Esophagus squamous epithelium (tissue), 5 donors: ENCODE results near the gene LAMA5. TPM values are rescaled to one million over a fixed set of nuclear protein-coding genes. Genes with fewer than 3 reads are reported as not detected.

Experiments used
- DNase-seq: peaks from one replicate; lab custom pipeline; 2025; lab: John Stamatoyannopoulos, UW
- H3K27ac ChIP-seq, 4 donors: fragments of 200-600 bp; sonication (generic); one replicate each; pipeline ENCODE4 v1.5.1; 2016 to 2019; ENCODE audit warnings: mild to moderate bottlenecking in 1 of 4
- H3K27me3 ChIP-seq, 4 donors: fragments of 200-600 bp; sonication (generic); 1 replicate in 3 of 4; 2 replicates in 1 of 4; pipeline versions ENCODE4 v1.5.1 to v1.6.0; 2017 to 2021; ENCODE audit warnings: antibody characterized with exemption in 1 of 4
- H3K36me3 ChIP-seq, 3 donors: fragments of 200-600 bp; sonication (generic); one replicate each; pipeline ENCODE4 v1.5.1; 2016 to 2019
- H3K4me1 ChIP-seq, 3 donors: fragments of 200-600 bp; sonication (generic); one replicate each; pipeline ENCODE4 v1.5.1; 2017 to 2019
- H3K4me3 ChIP-seq, 4 donors: fragments of 200-600 bp; sonication (generic); 1 replicate in 3 of 4; 2 replicates in 1 of 4; pipeline ENCODE4 v1.5.1; 2016 to 2019; ENCODE audit warnings: mild to moderate bottlenecking in 2 of 4, moderate library complexity in 1 of 4
- H3K9me3 ChIP-seq, 3 donors: fragments of 200-600 bp; sonication (generic); one replicate each; pipeline ENCODE4 v1.5.1; 2016 to 2019
- POLR2A ChIP-seq, 4 donors: fragments of 450-650 bp; IDR thresholded peaks; one replicate each; pipeline ENCODE4 v1.6.1; 2017; ENCODE audit warnings: antibody characterized with exemption in 4 of 4, mild to moderate bottlenecking in 4 of 4, moderate library complexity in 3 of 4
- WGBS, 2 donors: methylation state at CpG; one replicate each; pipeline ENCODE4 v1.1.5; 2018; 5-methylcytosine and 5-hydroxymethylcytosine counted together
- intact Hi-C: fragments of 100-400 bp; cut with DNase I; formaldehyde crosslinking; loops from one replicate; pipeline ENCODE4 v1.15.0; 2022
- total RNA-seq, 4 donors: library from RNA; depleted of rRNA; stranded (reverse); fragments of >200 nt; gene quantifications; one replicate each; pipeline ENCODE4 v1.1.0, GENCODE V29; 2016
- TF ChIP-seq, protein P1 (sequence below), 6 experiments: fragments of 450-650 bp in 4 of 6; fragments of 200-600 bp in 2 of 6; sonication (generic) in 2 of 6; IDR thresholded peaks; one replicate each; pipeline ENCODE4 v1.5.1; 2016 to 2019; ENCODE audit warnings: antibody characterized with exemption in 6 of 6, mild to moderate bottlenecking in 4 of 6, moderate library complexity in 4 of 6
- donor health status: DM: yes; HTN: yes; CAD: no.

Gene LAMA5
- total RNA-seq, 4 donors from 2014 or later, result 60.4 to 127 (median 98.9) TPM

DNA sequence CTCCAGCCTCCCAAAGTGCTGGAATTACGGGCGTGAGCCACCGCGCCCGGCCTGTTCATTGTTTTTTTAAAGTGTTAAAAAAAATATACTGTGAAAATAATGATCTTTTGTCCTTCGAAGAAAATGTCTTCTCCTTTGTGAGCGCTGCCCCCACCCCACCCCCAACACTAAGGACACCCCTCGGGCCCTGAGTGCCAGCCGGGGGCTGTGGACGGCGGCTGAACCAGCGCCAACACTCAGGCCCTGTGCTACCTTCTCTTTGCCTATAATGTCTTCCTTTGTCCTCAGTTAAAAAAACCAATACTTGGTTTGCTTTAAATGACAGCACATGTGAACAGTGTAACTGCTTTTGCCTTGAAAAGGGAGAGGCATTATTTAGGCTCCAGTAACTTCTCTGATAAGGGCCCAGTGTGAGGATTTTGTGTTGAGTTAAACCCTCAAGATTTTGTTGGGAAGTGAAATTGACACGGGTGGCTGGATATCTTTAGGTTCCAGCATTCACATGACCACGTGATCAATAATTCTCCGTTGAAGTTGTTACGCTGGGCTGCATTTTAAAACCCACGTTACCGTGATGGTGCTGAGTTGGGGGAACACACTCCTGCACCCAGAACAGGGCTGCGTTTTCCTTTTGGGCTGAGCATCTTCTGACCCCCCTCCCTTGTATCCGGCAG, 73.9 kb downstream of the LAMA5 start:
- Histone ChIP-seq H3K36me3 (peaks cover 7 to 100% (median 25%) of the 10 kb centered on the region in 3 donors), H3K9me3 (no peaks in the 10 kb centered on the region), H3K4me1 (peaks cover 0 to 10% (median 0%) of the 10 kb centered on the region in 3 donors), H3K27me3 (no peaks in the 10 kb centered on the region), H3K27ac (no peak overlapping the region), H3K4me3 (no peak overlapping the region)
- 88 to 91% methylated on average over 13 to 16 of the region's 20 CpGs for WGBS, 2 donors
- no peak for DNase-seq
- intact Hi-C loops, result no loop called here
- TF ChIP-seq, protein P1, sequence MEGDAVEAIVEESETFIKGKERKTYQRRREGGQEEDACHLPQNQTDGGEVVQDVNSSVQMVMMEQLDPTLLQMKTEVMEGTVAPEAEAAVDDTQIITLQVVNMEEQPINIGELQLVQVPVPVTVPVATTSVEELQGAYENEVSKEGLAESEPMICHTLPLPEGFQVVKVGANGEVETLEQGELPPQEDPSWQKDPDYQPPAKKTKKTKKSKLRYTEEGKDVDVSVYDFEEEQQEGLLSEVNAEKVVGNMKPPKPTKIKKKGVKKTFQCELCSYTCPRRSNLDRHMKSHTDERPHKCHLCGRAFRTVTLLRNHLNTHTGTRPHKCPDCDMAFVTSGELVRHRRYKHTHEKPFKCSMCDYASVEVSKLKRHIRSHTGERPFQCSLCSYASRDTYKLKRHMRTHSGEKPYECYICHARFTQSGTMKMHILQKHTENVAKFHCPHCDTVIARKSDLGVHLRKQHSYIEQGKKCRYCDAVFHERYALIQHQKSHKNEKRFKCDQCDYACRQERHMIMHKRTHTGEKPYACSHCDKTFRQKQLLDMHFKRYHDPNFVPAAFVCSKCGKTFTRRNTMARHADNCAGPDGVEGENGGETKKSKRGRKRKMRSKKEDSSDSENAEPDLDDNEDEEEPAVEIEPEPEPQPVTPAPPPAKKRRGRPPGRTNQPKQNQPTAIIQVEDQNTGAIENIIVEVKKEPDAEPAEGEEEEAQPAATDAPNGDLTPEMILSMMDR (IDR thresholded peaks at IDR 0.05), result no peak
- TF ChIP-seq POLR2A (IDR thresholded peaks at IDR 0.05), result no peak

DNA sequence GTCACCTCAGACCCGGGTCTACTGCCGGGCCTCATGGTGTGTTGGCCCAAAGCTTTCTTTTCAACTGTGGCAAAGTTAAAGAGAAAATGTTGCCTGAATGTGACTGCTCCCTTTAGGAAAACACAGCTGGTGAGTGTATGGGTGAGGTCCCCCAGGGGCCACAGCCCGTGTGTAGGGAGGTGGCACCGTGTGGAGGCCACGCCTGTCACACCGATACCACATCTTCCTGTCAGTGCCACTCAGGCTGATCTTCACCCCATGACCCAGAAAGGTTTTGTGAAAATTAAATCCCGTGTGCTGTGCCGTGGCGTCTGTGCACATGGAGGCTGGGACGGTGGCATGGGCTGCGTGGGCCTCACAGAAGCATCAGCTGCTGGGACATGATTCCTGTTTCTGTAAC, 75.0 kb downstream of the LAMA5 start:
- no peak for DNase-seq
- no peaks in the 10 kb centered on the region for H3K9me3 ChIP-seq
- no peaks in the 10 kb centered on the region for H3K27me3 ChIP-seq
- intact Hi-C loops, result no loop called here
- no peak overlapping the region for H3K27ac ChIP-seq
- H3K36me3 ChIP-seq, result peaks cover 5 to 100% (median 20%) of the 10 kb centered on the region in 3 donors
- TF ChIP-seq, protein P1 (IDR thresholded peaks at IDR 0.05), result no peak
- TF ChIP-seq POLR2A (IDR thresholded peaks at IDR 0.05), result no peak
- no peak overlapping the region for H3K4me3 ChIP-seq
- H3K4me1 ChIP-seq, result peaks cover 0 to 16% (median 6%) of the 10 kb centered on the region in 3 donors
- WGBS, 2 donors, result 86 to 89% methylated on average over 5 to 11 of the region's 11 CpGs

DNA sequence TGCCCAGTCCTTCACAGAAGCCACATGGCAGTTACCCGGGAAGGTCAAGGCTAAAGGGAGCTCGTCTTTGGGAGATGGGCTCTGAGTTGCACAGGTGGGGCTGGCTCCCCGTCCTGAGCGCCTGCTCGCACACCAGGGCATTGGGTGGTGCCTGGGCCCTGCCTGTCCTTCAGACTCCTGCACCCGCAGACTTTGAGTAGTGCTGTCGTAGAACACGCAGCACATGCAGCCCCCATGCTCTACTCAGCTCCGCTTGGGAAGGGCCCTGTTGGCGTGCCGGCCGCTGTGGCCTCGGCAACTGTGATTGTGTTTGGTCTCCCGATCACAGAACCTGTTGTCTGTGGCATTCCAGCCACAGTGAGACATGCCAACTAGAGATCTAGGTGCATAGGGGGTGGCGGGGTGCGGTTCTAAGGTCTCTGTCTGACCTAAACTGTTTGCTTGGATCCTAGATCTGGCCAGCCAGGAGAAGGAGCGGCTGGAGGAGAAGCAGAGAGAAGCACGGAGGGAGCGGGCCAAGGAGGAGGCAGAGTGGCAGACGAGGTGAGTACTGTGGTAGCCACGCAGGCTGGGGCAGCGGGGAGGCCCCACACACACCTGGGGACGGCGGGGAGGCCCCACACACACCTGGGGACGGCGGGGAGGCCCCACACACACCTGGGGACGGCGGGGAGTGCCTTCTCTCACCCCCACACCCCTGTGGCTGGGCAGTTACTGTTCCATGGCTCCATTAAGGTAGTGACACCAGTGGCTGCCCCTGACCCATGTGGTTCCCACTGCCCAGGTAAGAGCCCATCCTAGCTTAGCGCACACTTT, 75.7 kb downstream of the LAMA5 start:
- Histone ChIP-seq H3K4me3 (no peak overlapping the region), H3K27ac (no peak overlapping the region), H3K27me3 (no peaks in the 10 kb centered on the region), H3K36me3 (peaks cover 5 to 100% (median 24%) of the 10 kb centered on the region in 3 donors), H3K9me3 (no peaks in the 10 kb centered on the region), H3K4me1 (peaks cover 0 to 16% (median 8%) of the 10 kb centered on the region in 3 donors)
- WGBS, 2 donors, result 88 to 95% methylated on average over 7 to 11 of the region's 29 CpGs
- no peak for TF ChIP-seq POLR2A (IDR thresholded peaks at IDR 0.05)
- TF ChIP-seq, protein P1 (IDR thresholded peaks at IDR 0.05), result no peak
- DNase-seq, result no peak
- intact Hi-C loops, result no loop called here

DNA sequence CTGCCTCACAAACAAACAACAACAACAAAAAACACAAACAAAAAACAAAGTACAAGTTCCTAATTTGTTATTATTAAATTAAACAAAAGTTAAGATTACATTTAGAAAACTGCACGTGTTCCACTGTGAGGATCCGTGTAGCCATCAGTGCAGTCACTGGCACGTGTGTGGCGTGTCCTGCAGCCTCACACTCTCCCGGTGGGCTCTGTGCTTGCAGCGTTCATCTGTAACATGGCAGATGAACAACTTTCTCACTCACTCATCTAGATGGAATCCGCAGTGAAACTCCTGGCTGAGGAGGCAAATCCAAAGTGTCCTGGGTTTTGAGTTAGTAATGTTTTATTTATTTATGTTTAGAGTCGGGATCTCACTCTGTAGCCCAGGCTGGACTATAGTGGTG, 77.2 kb downstream of the LAMA5 start:
- no peak overlapping the region for H3K27ac ChIP-seq
- no peak for TF ChIP-seq POLR2A (IDR thresholded peaks at IDR 0.05)
- TF ChIP-seq, protein P1 (IDR thresholded peaks at IDR 0.05), result no peak
- 90 to 92% methylated on average over 8 of the region's 8 CpGs for WGBS, 2 donors
- no peaks in the 10 kb centered on the region for H3K27me3 ChIP-seq
- H3K9me3 ChIP-seq, result no peaks in the 10 kb centered on the region
- peaks cover 12 to 100% (median 31%) of the 10 kb centered on the region in 3 donors for H3K36me3 ChIP-seq
- H3K4me1 ChIP-seq, result peaks cover 0 to 18% (median 8%) of the 10 kb centered on the region in 3 donors
- intact Hi-C loops, result no loop called here
- no peak for DNase-seq
- H3K4me3 ChIP-seq, result no peak overlapping the region

DNA sequence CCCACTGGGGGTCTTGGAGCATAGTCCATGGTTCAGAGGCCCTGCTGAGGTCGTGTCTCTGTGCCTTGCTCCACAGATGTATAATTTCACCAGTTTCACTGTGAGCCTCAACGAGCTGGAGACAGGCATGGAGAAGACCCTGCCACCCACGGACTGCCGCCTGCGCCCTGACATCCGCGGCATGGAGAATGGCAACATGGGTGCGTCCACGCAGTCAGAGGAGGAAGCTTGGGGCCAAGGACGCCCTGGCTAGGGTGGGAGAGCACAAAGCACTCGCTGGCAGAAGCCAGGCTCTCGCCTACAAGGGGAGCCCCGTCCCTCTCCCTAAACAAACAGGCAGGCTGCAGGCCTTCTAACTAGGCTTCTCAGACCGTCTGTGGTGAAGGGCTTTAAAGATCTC, 78.0 kb downstream of the LAMA5 start:
- H3K4me1 ChIP-seq, result peaks cover 0 to 18% (median 8%) of the 10 kb centered on the region in 3 donors
- TF ChIP-seq, protein P1 (IDR thresholded peaks at IDR 0.05), result no peak
- TF ChIP-seq POLR2A (IDR thresholded peaks at IDR 0.05), result no peak
- WGBS, 2 donors, result 81% methylated on average over 4 to 11 of the region's 14 CpGs
- peaks cover 12 to 100% (median 32%) of the 10 kb centered on the region in 3 donors for H3K36me3 ChIP-seq
- intact Hi-C loops, result no loop called here
- H3K27me3 ChIP-seq, result no peaks in the 10 kb centered on the region
- H3K9me3 ChIP-seq, result no peaks in the 10 kb centered on the region
- DNase-seq, result no peak
- no peak overlapping the region for H3K27ac ChIP-seq
- H3K4me3 ChIP-seq, result no peak overlapping the region
